Ectodermal cell (in vitro differentiated cells): ENCODE results near the gene DPYD.

Source experiments
- H3K27ac ChIP-seq: 2 replicates; pipeline ENCODE4 v1.7.0; 2013; ENCODE audit warnings: mild to moderate bottlenecking, low read depth, low read length; ENCODE audit not compliant: insufficient read depth, poor library complexity, severe bottlenecking
- H3K27me3 ChIP-seq: 2 replicates; pipeline ENCODE4 v1.7.0; 2013; ENCODE audit warnings: mild to moderate bottlenecking, low read length; ENCODE audit not compliant: insufficient read depth, control insufficient read depth, poor library complexity, severe bottlenecking
- H3K36me3 ChIP-seq: one replicate; pipeline ENCODE4 v1.7.0; 2013; ENCODE audit warnings: low read length; ENCODE audit not compliant: control insufficient read depth, insufficient read depth
- H3K4me1 ChIP-seq: one replicate; pipeline ENCODE4 v1.7.0; 2013; ENCODE audit warnings: low read length; ENCODE audit not compliant: control insufficient read depth, insufficient read depth
- H3K4me3 ChIP-seq: 2 replicates; pipeline ENCODE4 v1.7.0; 2013; ENCODE audit warnings: low read depth, low read length, control low read depth; ENCODE audit not compliant: insufficient read depth
- H3K9me3 ChIP-seq: 2 replicates; pipeline ENCODE4 v1.7.0; 2013; ENCODE audit warnings: mild to moderate bottlenecking, low read length, moderate library complexity; ENCODE audit not compliant: control insufficient read depth
- WGBS, 2 experiments: methylation state at CpG; one replicate each; pipeline ENCODE4 v1.1.7; 2013; ENCODE audit warnings: missing lambda C conversion rate in 2 of 2; 5-methylcytosine and 5-hydroxymethylcytosine counted together

Gene DPYD

GRCh38 chr1:97845805-97846204 lies 75.0 kb downstream of the DPYD start:
- H3K36me3 ChIP-seq: no peaks in the 10 kb centered on the region
- H3K4me3 ChIP-seq: no peak overlapping the region
- no peak overlapping the region for H3K27ac ChIP-seq
- 95 to 96% methylated on average over 10 of the region's 10 CpGs for WGBS, 2 experiments
- H3K4me1 ChIP-seq: no peaks in the 10 kb centered on the region
- H3K9me3 ChIP-seq: peaks cover 2% of the 10 kb centered on the region
- no peaks in the 10 kb centered on the region for H3K27me3 ChIP-seq

DNA sequence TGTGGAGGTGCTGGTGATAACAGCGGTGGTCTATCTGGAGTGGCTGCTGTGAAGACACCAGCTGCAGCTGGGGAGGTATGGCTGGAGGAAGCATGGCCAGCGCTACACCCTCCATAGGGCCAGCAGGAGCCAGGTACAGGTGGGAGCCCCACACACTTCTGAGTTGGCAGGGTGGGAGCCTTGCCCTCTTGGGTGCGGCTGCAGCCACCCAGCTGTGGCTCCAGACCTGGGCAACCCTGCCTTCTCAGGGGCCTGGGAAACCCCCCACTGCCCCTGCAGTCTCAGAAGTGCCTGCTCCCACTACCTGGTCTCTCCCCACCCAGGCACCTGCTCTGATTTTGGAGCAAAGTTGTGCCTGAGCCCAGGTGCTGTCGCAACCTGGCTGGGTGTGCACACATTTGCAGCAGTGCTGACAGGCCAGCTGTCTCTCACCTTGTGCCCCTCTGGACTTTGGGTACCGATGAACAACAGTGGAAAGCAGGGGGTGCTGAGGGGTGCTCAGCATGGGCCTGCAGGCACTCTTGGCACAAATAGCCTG lies 76.2 kb downstream of the DPYD start:
- Histone ChIP-seq H3K27ac (no peak overlapping the region), H3K36me3 (no peaks in the 10 kb centered on the region), H3K4me1 (no peaks in the 10 kb centered on the region), H3K27me3 (no peaks in the 10 kb centered on the region), H3K9me3 (peaks cover 2% of the 10 kb centered on the region), H3K4me3 (no peak overlapping the region)
- 96% methylated on average over 5 of the region's 5 CpGs for WGBS, 2 experiments

- H3K4me3 ChIP-seq: no peak overlapping the region
- no peaks in the 10 kb centered on the region for H3K36me3 ChIP-seq
- WGBS, 2 experiments: 100% methylated on average over 1 of the region's 1 CpG
- H3K27ac ChIP-seq: no peak overlapping the region
- no peaks in the 10 kb centered on the region for H3K4me1 ChIP-seq
- no peaks in the 10 kb centered on the region for H3K27me3 ChIP-seq
- H3K9me3 ChIP-seq: peaks cover 2% of the 10 kb centered on the region
Observed at GRCh38 chr1:97841338-97841737, 79.5 kb downstream of the DPYD start.

- no peaks in the 10 kb centered on the region for H3K9me3 ChIP-seq
- H3K27me3 ChIP-seq: no peaks in the 10 kb centered on the region
- H3K4me3 ChIP-seq: no peak overlapping the region
- no peak overlapping the region for H3K27ac ChIP-seq
- H3K4me1 ChIP-seq: no peaks in the 10 kb centered on the region
- WGBS, 2 experiments: no CpG with 5 or more reads among the region's 1 CpG
- H3K36me3 ChIP-seq: no peaks in the 10 kb centered on the region
Observed at GRCh38 chr1:97837161-97837560, 83.7 kb downstream of the DPYD start.

GRCh38 chr1:97834899-97835298 lies 85.9 kb downstream of the DPYD start:
- Histone ChIP-seq H3K4me3 (no peak overlapping the region), H3K36me3 (no peaks in the 10 kb centered on the region), H3K27ac (no peak overlapping the region), H3K9me3 (no peaks in the 10 kb centered on the region), H3K27me3 (no peaks in the 10 kb centered on the region), H3K4me1 (no peaks in the 10 kb centered on the region)

- Histone ChIP-seq H3K27ac (no peak overlapping the region), H3K4me1 (no peaks in the 10 kb centered on the region), H3K9me3 (no peaks in the 10 kb centered on the region), H3K36me3 (no peaks in the 10 kb centered on the region), H3K4me3 (no peak overlapping the region), H3K27me3 (no peaks in the 10 kb centered on the region)
- 86 to 92% methylated on average over 2 of the region's 2 CpGs for WGBS, 2 experiments
Observed at GRCh38 chr1:97833881-97834280, 87.0 kb downstream of the DPYD start.

DNA sequence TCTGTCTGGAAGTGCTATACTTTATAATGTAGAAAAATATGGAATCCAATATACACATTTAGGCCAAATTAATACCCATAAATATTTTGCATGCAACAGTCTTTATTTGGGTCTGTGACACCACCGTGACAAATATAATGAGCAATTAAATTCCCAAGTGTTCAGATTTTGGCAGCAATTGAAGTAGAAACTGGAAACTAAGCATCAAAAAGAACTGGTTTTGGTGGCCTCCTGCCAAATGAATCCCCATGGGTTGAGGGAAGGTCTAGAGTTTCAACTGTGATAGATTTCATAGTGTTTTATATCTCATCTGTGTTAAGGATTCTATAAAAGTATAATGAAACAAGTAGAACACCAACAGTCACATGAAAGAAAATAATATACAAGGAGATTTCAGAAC lies 88.4 kb downstream of the DPYD start:
- H3K27me3 ChIP-seq: no peaks in the 10 kb centered on the region
- WGBS, 2 experiments: 95 to 100% methylated on average over 1 of the region's 1 CpG

GRCh38 chr1:97827887-97828286 lies 92.9 kb downstream of the DPYD start:
- WGBS, 2 experiments: 64 to 75% methylated on average over 3 of the region's 3 CpGs
- Histone ChIP-seq H3K36me3 (no peaks in the 10 kb centered on the region), H3K9me3 (no peaks in the 10 kb centered on the region), H3K4me3 (no peak overlapping the region), H3K4me1 (no peaks in the 10 kb centered on the region), H3K27me3 (no peaks in the 10 kb centered on the region), H3K27ac (no peak overlapping the region)

More for the DNA sequence above, 88.4 kb downstream of the DPYD start:
- Histone ChIP-seq H3K4me1 (no peaks in the 10 kb centered on the region), H3K27ac (no peak overlapping the region), H3K4me3 (no peak overlapping the region), H3K9me3 (no peaks in the 10 kb centered on the region), H3K36me3 (no peaks in the 10 kb centered on the region)

- no peak overlapping the region for H3K27ac ChIP-seq
- no peaks in the 10 kb centered on the region for H3K27me3 ChIP-seq
- H3K4me3 ChIP-seq: no peak overlapping the region
- no peaks in the 10 kb centered on the region for H3K4me1 ChIP-seq
- no peaks in the 10 kb centered on the region for H3K9me3 ChIP-seq
- H3K36me3 ChIP-seq: no peaks in the 10 kb centered on the region
Observed at GRCh38 chr1:97826820-97827219, 94.0 kb downstream of the DPYD start.

DNA sequence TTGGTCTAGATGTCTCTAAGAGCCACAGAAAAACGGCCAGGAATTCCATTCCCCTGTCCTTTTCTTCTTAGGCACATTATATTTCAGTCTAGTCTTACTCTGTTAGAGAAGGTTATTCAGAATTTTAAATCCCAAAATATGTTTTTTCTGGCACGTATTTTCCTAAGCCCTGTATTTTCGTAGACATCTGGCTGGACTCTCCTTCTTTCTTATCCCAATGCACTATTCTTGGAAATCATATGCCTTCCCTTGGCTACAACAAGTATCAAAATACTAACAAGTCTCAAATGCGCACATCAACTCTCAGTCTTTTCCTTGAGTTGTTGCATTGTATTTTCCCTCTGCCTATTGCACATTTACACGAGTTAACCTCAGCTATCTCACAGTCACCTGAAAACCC lies 96.2 kb downstream of the DPYD start:
- Histone ChIP-seq H3K36me3 (no peaks in the 10 kb centered on the region), H3K27ac (no peak overlapping the region), H3K4me3 (no peak overlapping the region), H3K4me1 (no peaks in the 10 kb centered on the region), H3K27me3 (no peaks in the 10 kb centered on the region), H3K9me3 (no peaks in the 10 kb centered on the region)
- 81 to 84% methylated on average over 5 of the region's 5 CpGs for WGBS, 2 experiments

GRCh38 chr1:97824200-97824599 lies 96.6 kb downstream of the DPYD start:
- WGBS, 2 experiments: 93 to 95% methylated on average over 2 of the region's 2 CpGs
- H3K9me3 ChIP-seq: no peaks in the 10 kb centered on the region
- no peaks in the 10 kb centered on the region for H3K4me1 ChIP-seq
- H3K36me3 ChIP-seq: no peaks in the 10 kb centered on the region
- no peak overlapping the region for H3K27ac ChIP-seq
- H3K27me3 ChIP-seq: no peaks in the 10 kb centered on the region
- no peak overlapping the region for H3K4me3 ChIP-seq
